HG03432 (cell line): ENCODE data around the gene YWHAQ.
A peak's percentile ranks its signal among the peaks of the same experiment; 100 is the strongest.
"Not testable (repeated sequence)": the region's sequence is repeated elsewhere in the genome, so short reads cannot be mapped to it uniquely, and the experiment has no call there.

Experiments used
- ATAC-seq: cut with Tn5 transposase; IDR thresholded peaks from one replicate; pipeline ENCODE4 v1.9.1; 2021; ENCODE audit warnings: mild to moderate bottlenecking, moderate library complexity; ENCODE audit not compliant: unreplicated experiment

Gene YWHAQ

GRCh38 chr2:9634133-9634532 is 3.3 kb upstream of the YWHAQ start:
- ATAC-seq, result no peak

- ATAC-seq, result no peak
These were observed 1.3 kb upstream of the YWHAQ start for GRCh38 chr2:9631878-9632700.

GRCh38 chr2:9631553-9631819 is 689 bp upstream of the YWHAQ start:
- ATAC-seq, result no peak

GRCh38 chr2:9630117-9630735 is 571 bp downstream of the YWHAQ start:
- ATAC-seq, result peak; percentile 50

GRCh38 chr2:9629222-9630116 is 1.3 kb downstream of the YWHAQ start:
- ATAC-seq, result peak; percentile 0

- no peak for ATAC-seq
These were observed 3.5 kb downstream of the YWHAQ start for GRCh38 chr2:9627310-9627709.

GRCh38 chr2:9623151-9623550 is 7.6 kb downstream of the YWHAQ start:
- no peak for ATAC-seq

- not testable (repeated sequence) for ATAC-seq
These were observed 9.1 kb downstream of the YWHAQ start for GRCh38 chr2:9621655-9622054.

- ATAC-seq, result no peak
These were observed 12.4 kb downstream of the YWHAQ start for GRCh38 chr2:9618410-9618809.

- ATAC-seq, result no peak
These were observed 13.0 kb downstream of the YWHAQ start for GRCh38 chr2:9617749-9618148.

GRCh38 chr2:9617296-9617695 is 13.5 kb downstream of the YWHAQ start:
- ATAC-seq, result no peak

GRCh38 chr2:9614562-9614961 is 16.2 kb downstream of the YWHAQ start:
- ATAC-seq, result no peak

- ATAC-seq, result no peak
These were observed 17.5 kb downstream of the YWHAQ start for GRCh38 chr2:9613291-9613690.

GRCh38 chr2:9611549-9611912 is 19.3 kb downstream of the YWHAQ start:
- not testable (repeated sequence) for ATAC-seq

GRCh38 chr2:9610781-9611548 is 19.8 kb downstream of the YWHAQ start:
- no peak for ATAC-seq

- ATAC-seq, result not testable (repeated sequence)
These were observed 22.3 kb downstream of the YWHAQ start for GRCh38 chr2:9608491-9608890.

GRCh38 chr2:9602412-9602811 is 28.4 kb downstream of the YWHAQ start:
- ATAC-seq, result no peak

GRCh38 chr2:9601397-9601796 is 29.4 kb downstream of the YWHAQ start:
- ATAC-seq, result no peak

- no peak for ATAC-seq
These were observed 31.4 kb downstream of the YWHAQ start for GRCh38 chr2:9599430-9599829.

- ATAC-seq, result no peak
These were observed 34.0 kb downstream of the YWHAQ start for GRCh38 chr2:9596621-9597311.
